Stimulated activated CD8-positive, alpha-beta memory T cell treated with anti-CD3 and anti-CD28 coated beads, Interleukin-4, amount 100 ng/mL, for 48 hours (primary cell): ENCODE measurements around the gene KARS1.

Experiments used
- DNase-seq: peaks from one replicate; pipeline ENCODE4 v3.0.0-alpha.2; 2020

Gene KARS1

GRCh38 chr16:75647492-75648264 lies at the start of gene KARS1, which contains the start of gene TERF2IP:
KARS1 (minus strand) TSS chr16:75647665; CDS start chr16:75647639, 26 bp downstream.
TERF2IP (plus strand) TSS chr16:75647773; CDS start chr16:75647883, 110 bp downstream.
- peak; percentile 94 for DNase-seq

GRCh38 chr16:75695708-75696107 lies 48.2 kb upstream of the KARS1 start:
- DNase-seq, result no peak

- DNase-seq, result no peak
Measured at GRCh38 chr16:75687361-75687760, 39.9 kb upstream of the KARS1 start.

GRCh38 chr16:75682308-75682707 lies 34.8 kb upstream of the KARS1 start:
- no peak for DNase-seq

- no peak for DNase-seq
Measured at GRCh38 chr16:75679366-75679765, 31.9 kb upstream of the KARS1 start.

GRCh38 chr16:75676909-75677308 lies 29.4 kb upstream of the KARS1 start, which contains the start of gene CPHXL2:
CPHXL2 (minus strand) TSS chr16:75677009; CDS start chr16:75676999, 10 bp downstream.
- no peak for DNase-seq

GRCh38 chr16:75667503-75667902 lies 20.0 kb upstream of the KARS1 start:
- DNase-seq, result no peak

- no peak for DNase-seq
Measured at GRCh38 chr16:75660726-75661302, 13.3 kb upstream of the KARS1 start.

- no peak for DNase-seq
Measured at GRCh38 chr16:75660321-75660720, 12.9 kb upstream of the KARS1 start.

- no peak for DNase-seq
Measured at GRCh38 chr16:75658175-75658574, 10.7 kb upstream of the KARS1 start.

GRCh38 chr16:75653922-75654321 lies 6.5 kb upstream of the KARS1 start:
- no peak for DNase-seq

GRCh38 chr16:75648265-75649076 lies 1.0 kb upstream of the KARS1 start:
- peak; percentile 91 for DNase-seq

- no peak for DNase-seq
Measured at GRCh38 chr16:75647112-75647491, 363 bp downstream of the KARS1 start.

- DNase-seq, result no peak
Measured at GRCh38 chr16:75644240-75645012, 3.0 kb downstream of the KARS1 start.

GRCh38 chr16:75640598-75640997 lies 6.9 kb downstream of the KARS1 start:
- no peak for DNase-seq

- DNase-seq, result no peak
Measured at GRCh38 chr16:75635036-75635435, 12.4 kb downstream of the KARS1 start.

- no peak for DNase-seq
Measured at GRCh38 chr16:75632857-75633256, 14.6 kb downstream of the KARS1 start.

- DNase-seq, result no peak
Measured at GRCh38 chr16:75630052-75630451, 17.4 kb downstream of the KARS1 start.

- DNase-seq, result no peak
Measured at GRCh38 chr16:75629132-75629531, 18.3 kb downstream of the KARS1 start.

GRCh38 chr16:75628351-75628750 lies 19.1 kb downstream of the KARS1 start:
- DNase-seq, result no peak

GRCh38 chr16:75627851-75628250 lies 19.6 kb downstream of the KARS1 start:
- DNase-seq, result no peak

- no peak for DNase-seq
Measured at GRCh38 chr16:75626806-75627205, 20.7 kb downstream of the KARS1 start.

- DNase-seq, result no peak
Measured at GRCh38 chr16:75624921-75625334, 22.5 kb downstream of the KARS1 start.
